Measurements from ENCODE around the gene ACTG1. TPM values are rescaled to one million over a fixed set of nuclear protein-coding genes. Genes with fewer than 3 reads are reported as not detected.

ACTG1 gene
- total and polyA plus RNA-seq, 2 of the 13 experiments (the other 11 are each of a cell fraction or from before 2014, with no cell fraction given) = 973 to 1,138 TPM

- TF ChIP-seq GFI1 (CRISPR knock-in tag; IDR thresholded peaks at IDR 0.05; ENCODE audit: borderline replicate concordance) (no peak), ZFP41 (CRISPR knock-in tag; IDR thresholded peaks at IDR 0.05; ENCODE audit: borderline replicate concordance) (no peak), ZNF574 (CRISPR knock-in tag; IDR thresholded peaks at IDR 0.05) (peak; percentile 20; the same call in 1 of the 2 replicates), PHF21A (CRISPR knock-in tag; IDR thresholded peaks at IDR 0.05) (0 out of 2 replicates have a peak, but pooled peaks have one; percentile 21), ZFY (CRISPR knock-in tag; IDR thresholded peaks at IDR 0.05) (peak; percentile 40; the same call in 1 of the 2 replicates), ZNF280B (CRISPR knock-in tag; IDR thresholded peaks at IDR 0.05; ENCODE audit: borderline replicate concordance) (0 out of 2 replicates have a peak, but pooled peaks have one; percentile 28), ARID4A (CRISPR knock-in tag; IDR thresholded peaks at IDR 0.05; ENCODE audit: borderline replicate concordance) (0 out of 2 replicates have a peak, but pooled peaks have one; percentile 26), ZNF629 (CRISPR knock-in tag; conservative IDR thresholded peaks at IDR 0.05) (no peak), HNF1B (CRISPR knock-in tag; IDR thresholded peaks at IDR 0.05) (peak; percentile 14; the same call in 1 of the 2 replicates), REXO4 (CRISPR knock-in tag; IDR thresholded peaks at IDR 0.05; ENCODE audit: borderline replicate concordance) (no peak), FOXC1 (CRISPR knock-in tag; IDR thresholded peaks at IDR 0.05; ENCODE audit: borderline replicate concordance) (0 out of 2 replicates have a peak, but pooled peaks have one; percentile 26), TCF7 (IDR thresholded peaks at IDR 0.05; ENCODE audit: low read depth) (no peak), TFE3 (CRISPR knock-in tag; IDR thresholded peaks at IDR 0.05) (no peak), NFIC (IDR thresholded peaks at IDR 0.05; ENCODE audit: low read length) (no peak)
These were observed 23.3 kb downstream of the ACTG1 start (continued) for GRCh38 chr17:81489012-81489997.
